ENCODE results near the gene ZNF620. TPM values are rescaled to one million over a fixed set of nuclear protein-coding genes. Genes with fewer than 3 reads are reported as not detected.

ZNF620 gene
- total RNA-seq, 2 experiments from 2014 or later, result 5.5 to 5.6 TPM

DNA sequence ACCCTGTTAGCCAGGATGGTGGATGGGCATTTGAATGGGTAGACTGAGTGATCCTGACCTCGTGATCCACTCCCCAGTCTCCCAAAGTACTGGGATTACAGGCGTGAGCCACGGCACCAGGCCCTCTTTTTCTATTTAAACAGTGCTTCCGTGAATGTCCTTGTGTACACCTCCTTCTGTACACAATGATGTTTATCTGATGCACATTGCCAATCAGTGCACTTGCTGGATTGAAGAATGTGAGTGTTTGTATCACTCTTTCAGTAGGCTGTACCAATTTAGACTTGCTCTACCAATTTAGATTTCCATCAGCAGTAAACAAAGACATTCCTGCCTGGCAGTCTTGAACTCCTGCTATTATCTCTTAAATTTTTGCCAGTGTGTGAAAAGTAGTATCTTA is 37.8 kb upstream of the ZNF620 start:
- Mint-ChIP-seq H3K27me3 (no peaks in the 10 kb centered on the region), H3K4me3 (no peak overlapping the region), H3K4me1 (peaks cover 30% of the 10 kb centered on the region), H3K36me3 (ENCODE audit: low read depth) (peaks cover 39% of the 10 kb centered on the region), H3K9me3 (no peaks in the 10 kb centered on the region), H3K27ac (no peak overlapping the region)
- DNase-seq, result no peak
- ChIA-PET CTCF (interaction anchor here (1.3 kb wide), 1 partner anchor 38 kb away, joined by 3 read pairs; the partner anchor contains the start of gene ZNF620), POLR2A (no interaction called here)

DNA sequence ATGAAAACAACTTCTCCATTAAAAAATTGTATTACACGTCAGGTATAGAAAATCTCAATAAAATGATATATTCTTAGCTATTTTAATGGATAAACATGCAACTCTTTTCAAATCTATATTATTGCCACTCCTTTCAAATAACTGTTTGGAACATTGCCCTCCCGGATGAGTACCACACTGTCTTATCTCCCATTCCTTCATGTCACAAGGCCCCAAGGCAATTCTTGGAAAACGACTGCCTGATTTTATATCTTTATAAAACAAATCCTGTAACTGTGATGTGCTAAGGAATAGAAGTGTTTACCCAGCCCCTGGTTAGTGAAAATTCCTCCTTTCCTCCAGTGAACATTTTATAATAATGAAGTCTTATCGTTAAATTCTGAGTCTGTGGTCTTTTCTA is 35.1 kb upstream of the ZNF620 start:
- H3K4me1 Mint-ChIP-seq, result peaks cover 5% of the 10 kb centered on the region
- H3K36me3 Mint-ChIP-seq (ENCODE audit: low read depth), result peaks cover 14% of the 10 kb centered on the region
- ChIA-PET CTCF (no interaction called here), POLR2A (no interaction called here)
- no peaks in the 10 kb centered on the region for H3K27me3 Mint-ChIP-seq
- H3K4me3 Mint-ChIP-seq, result no peak overlapping the region
- no peaks in the 10 kb centered on the region for H3K9me3 Mint-ChIP-seq
- DNase-seq, result no peak
- no peak overlapping the region for H3K27ac Mint-ChIP-seq

DNA sequence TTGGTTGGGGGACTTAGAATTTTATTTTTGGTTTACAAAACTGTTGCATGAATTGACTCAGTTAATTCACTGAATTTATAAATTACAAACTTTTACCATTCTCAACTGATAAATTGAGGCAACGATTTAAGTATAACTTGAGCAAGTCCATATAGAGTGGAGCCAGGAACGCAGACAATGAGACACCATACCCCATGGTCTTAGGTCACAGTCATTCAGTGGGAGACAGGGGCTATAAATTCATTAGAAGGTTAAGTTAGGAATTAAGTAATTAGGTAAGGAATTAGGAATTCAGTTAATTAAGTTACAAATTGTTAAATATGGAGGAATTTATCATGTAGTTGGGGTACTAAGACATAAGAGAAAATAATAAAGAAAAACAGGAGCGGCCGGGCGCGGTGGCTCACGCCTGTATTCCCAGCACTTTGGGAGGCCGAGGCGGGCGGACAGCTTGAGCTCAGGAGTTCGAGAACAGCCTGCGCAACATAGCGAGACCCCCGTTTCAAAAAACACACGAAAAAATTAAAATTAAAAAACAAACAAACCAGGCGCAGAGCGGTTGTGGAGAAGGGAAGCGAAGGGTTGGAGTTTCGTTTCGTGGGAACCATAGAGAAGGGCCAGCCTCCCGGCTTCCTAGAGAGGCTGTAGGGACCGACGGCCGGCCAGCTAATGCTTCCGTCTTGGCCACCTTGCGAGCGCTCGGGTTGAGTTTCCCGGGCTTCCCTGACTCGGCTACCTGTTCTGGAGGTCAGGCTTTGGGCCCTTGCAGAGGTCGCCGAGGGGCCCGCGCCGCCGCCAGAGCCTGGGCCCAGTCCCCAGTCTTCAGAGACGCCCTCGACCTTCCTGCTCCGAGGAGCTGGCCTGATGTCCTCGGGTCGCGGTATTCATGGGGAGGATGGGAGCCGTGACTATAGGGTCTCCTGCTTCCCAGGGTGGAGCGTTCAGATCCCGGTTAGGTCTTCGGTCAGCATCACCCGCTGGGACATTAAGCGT is 29.1 kb upstream of the ZNF620 start, which contains the start of gene ZNF619:
Gene ZNF619 (plus strand): TSS at position 645 of the 993 bp plus-strand sequence. CDS start 858 bp downstream, outside the sequence.
- Mint-ChIP-seq H3K36me3 (ENCODE audit: low read depth) (peaks cover 15% of the 10 kb centered on the region), H3K4me1 (peaks cover 38% of the 10 kb centered on the region), H3K27me3 (no peaks in the 10 kb centered on the region), H3K9me3 (no peaks in the 10 kb centered on the region), H3K4me3 (peak within 1 kb of the TSS; percentile 75), H3K27ac (peak within 1 kb of the TSS; percentile 87)
- peak; percentile 56 for DNase-seq
- ChIA-PET CTCF (interaction anchor here (0.9 kb wide), 1 partner anchor 1403 kb away, joined by 3 read pairs; no protein-coding TSS in a partner anchor), POLR2A (interaction anchor here (0.6 kb wide), 1 partner anchor 57 kb away, joined by 4 read pairs; no protein-coding TSS in a partner anchor)

DNA sequence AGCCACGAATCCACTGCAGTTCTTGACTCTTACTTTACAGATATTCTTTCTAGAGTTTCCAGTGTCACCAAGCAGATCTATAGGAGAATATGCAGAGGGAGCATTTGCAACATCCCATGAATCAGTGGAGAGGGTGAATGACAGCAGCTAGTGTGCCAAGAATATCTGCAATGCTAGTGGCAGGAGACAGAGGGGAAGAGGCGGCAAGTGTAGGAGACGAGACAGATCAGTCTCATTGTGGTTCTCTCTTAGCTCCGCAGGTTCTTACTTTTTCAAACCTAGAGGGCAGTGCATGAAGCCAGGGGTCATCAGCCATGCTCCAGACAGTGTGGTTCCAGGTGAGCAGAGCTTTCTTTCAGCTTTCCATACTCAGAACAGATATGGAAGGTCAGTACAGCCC is 28.2 kb upstream of the ZNF620 start:
- no peak for DNase-seq
- H3K4me3 Mint-ChIP-seq, result peak overlapping the region; percentile 75
- H3K27ac Mint-ChIP-seq, result peak overlapping the region; percentile 87
- H3K9me3 Mint-ChIP-seq, result no peaks in the 10 kb centered on the region
- H3K36me3 Mint-ChIP-seq (ENCODE audit: low read depth), result peaks cover 19% of the 10 kb centered on the region
- CTCF ChIA-PET, result interaction anchor here (0.9 to 1.1 kb wide), 3 partner anchors 9 to 1403 kb away, joined by 3 read pairs; no protein-coding TSS in a partner anchor
- peaks cover 47% of the 10 kb centered on the region for H3K4me1 Mint-ChIP-seq
- no peaks in the 10 kb centered on the region for H3K27me3 Mint-ChIP-seq
- POLR2A ChIA-PET, result interaction anchor here (0.6 kb wide), 1 partner anchor 57 kb away, joined by 4 read pairs; no protein-coding TSS in a partner anchor

- H3K27me3 Mint-ChIP-seq, result no peaks in the 10 kb centered on the region
- H3K4me1 Mint-ChIP-seq, result peaks cover 24% of the 10 kb centered on the region
- no peak overlapping the region for H3K27ac Mint-ChIP-seq
- ChIA-PET CTCF (interaction anchor here (1.3 kb wide), 1 partner anchor 178 kb away, joined by 3 read pairs; no protein-coding TSS in a partner anchor), POLR2A (no interaction called here)
- no peak for DNase-seq
- H3K36me3 Mint-ChIP-seq (ENCODE audit: low read depth), result peaks cover 55% of the 10 kb centered on the region
- no peak overlapping the region for H3K4me3 Mint-ChIP-seq
- H3K9me3 Mint-ChIP-seq, result peaks cover 27% of the 10 kb centered on the region
These were observed 18.7 kb upstream of the ZNF620 start for GRCh38 chr3:40487172-40487571.

- no peaks in the 10 kb centered on the region for H3K27me3 Mint-ChIP-seq
- H3K4me1 Mint-ChIP-seq, result peaks cover 3% of the 10 kb centered on the region
- ChIA-PET CTCF (no interaction called here), POLR2A (no interaction called here)
- no peak for DNase-seq
- no peak overlapping the region for H3K4me3 Mint-ChIP-seq
- H3K27ac Mint-ChIP-seq, result no peak overlapping the region
- H3K9me3 Mint-ChIP-seq, result peaks cover 21% of the 10 kb centered on the region
- peaks cover 30% of the 10 kb centered on the region for H3K36me3 Mint-ChIP-seq (ENCODE audit: low read depth)
These were observed 14.9 kb upstream of the ZNF620 start for GRCh38 chr3:40490916-40491315.

DNA sequence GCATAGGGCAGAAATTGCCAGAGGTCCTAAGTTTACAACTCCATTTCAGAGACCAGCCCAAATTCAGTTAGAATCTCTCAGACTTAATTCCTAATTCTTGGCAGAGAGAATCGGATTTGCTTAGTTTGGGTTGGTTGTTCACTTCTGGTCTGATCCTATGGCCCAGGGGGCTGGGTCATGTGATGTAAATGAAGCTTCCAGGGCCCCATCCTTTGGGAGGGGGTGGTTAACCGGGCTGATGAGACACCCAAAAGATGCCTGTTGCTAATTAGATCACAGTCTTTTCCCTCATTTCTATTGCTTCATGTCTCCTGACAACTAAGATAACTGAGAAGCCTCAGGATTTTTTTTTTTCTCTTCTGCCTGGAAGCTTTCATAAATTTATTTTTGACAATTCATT is 11.1 kb upstream of the ZNF620 start:
- POLR2A ChIA-PET, result no interaction called here

DNA sequence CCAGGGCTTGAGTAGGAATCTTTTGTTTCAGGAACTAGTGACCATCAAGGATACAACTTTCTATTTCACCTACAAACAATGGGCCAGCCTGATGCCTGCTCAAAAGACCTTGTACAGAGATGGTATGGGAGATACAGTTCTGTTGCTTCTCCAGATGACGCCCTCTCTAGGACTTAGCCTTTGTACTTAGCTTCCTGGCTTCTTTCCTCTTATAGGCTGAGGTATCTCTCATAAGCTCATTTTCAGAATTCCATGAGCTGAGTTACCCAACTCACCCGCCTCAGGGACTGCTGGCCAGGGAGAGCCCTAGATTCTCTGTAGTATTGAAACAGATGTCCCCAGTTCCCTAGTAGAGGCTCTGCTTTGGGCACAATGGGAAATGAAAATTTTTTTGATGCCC is 8.6 kb upstream of the ZNF620 start:
- Mint-ChIP-seq H3K27me3 (no peaks in the 10 kb centered on the region), H3K9me3 (no peaks in the 10 kb centered on the region), H3K36me3 (ENCODE audit: low read depth) (no peaks in the 10 kb centered on the region), H3K4me1 (no peaks in the 10 kb centered on the region), H3K4me3 (no peak overlapping the region), H3K27ac (no peak overlapping the region)
- no peak for DNase-seq
- CTCF ChIA-PET, result interaction anchor here (1.1 kb wide), 1 partner anchor 9 kb away, joined by 3 read pairs; the partner anchor contains the start of gene ZNF620
- POLR2A ChIA-PET, result interaction anchor here (0.7 kb wide), 1 partner anchor 15 kb away, joined by 3 read pairs; no protein-coding TSS in a partner anchor

More for the DNA sequence above, 11.1 kb upstream of the ZNF620 start:
- Mint-ChIP-seq H3K27ac (no peak overlapping the region), H3K9me3 (no peaks in the 10 kb centered on the region), H3K36me3 (ENCODE audit: low read depth) (peaks cover 1% of the 10 kb centered on the region), H3K4me3 (no peak overlapping the region), H3K27me3 (no peaks in the 10 kb centered on the region), H3K4me1 (no peaks in the 10 kb centered on the region)
- DNase-seq, result no peak
- CTCF ChIA-PET, result interaction anchor here (2.9 kb wide), 1 partner anchor 11 kb away, joined by 8 read pairs; the partner anchor contains the start of gene ZNF620

DNA sequence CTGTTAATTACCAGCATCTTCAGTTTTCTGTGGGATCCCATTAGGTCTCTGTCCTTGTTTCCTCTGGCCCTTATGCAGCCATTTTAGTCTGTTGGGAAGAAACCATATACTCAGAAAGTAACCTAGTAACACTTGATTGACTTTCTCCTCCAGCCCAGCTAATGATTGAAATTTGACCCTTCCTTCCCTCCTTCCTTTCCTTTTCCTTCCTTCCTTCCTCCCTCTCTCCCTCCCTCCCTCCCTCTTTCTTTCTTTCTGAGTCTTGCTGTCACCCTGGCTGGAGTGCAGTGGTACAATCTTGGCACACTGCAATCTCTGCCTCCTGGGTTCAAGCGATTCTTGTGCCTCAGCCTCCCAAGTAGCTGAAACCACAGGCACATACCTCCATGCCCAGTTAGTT is 5.9 kb upstream of the ZNF620 start:
- ChIA-PET POLR2A (no interaction called here), CTCF (no interaction called here)
- Mint-ChIP-seq H3K27ac (no peak overlapping the region), H3K27me3 (peaks cover 3% of the 10 kb centered on the region), H3K36me3 (ENCODE audit: low read depth) (no peaks in the 10 kb centered on the region), H3K4me1 (peaks cover 4% of the 10 kb centered on the region), H3K4me3 (no peak overlapping the region), H3K9me3 (no peaks in the 10 kb centered on the region)
- no peak for DNase-seq

DNA sequence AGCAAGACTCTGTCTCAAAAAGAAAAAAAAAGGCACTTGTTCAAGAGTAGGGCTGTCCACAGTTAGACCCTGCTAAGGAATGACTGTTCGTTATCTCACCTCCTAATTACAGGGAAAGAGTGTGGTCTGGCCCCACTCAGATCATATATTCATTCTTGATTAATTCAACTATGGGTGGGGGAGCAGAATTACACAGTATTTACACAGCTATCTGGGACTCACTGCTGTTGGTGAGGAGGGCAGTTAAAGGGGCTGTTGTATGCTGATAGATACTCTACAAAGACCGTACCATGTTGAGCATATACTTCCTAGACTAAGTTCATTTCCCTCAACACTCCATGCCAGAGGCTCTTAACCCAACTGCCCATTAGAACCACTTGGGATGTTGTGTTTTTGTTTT is 3.8 kb upstream of the ZNF620 start:
- Mint-ChIP-seq H3K36me3 (ENCODE audit: low read depth) (peaks cover 3% of the 10 kb centered on the region), H3K27me3 (peaks cover 3% of the 10 kb centered on the region), H3K4me1 (peaks cover 25% of the 10 kb centered on the region), H3K9me3 (no peaks in the 10 kb centered on the region), H3K4me3 (no peak overlapping the region), H3K27ac (no peak overlapping the region)
- ChIA-PET CTCF (no interaction called here), POLR2A (no interaction called here)
- DNase-seq, result no peak

- no peak overlapping the region for H3K27ac Mint-ChIP-seq
- H3K4me3 Mint-ChIP-seq, result peak overlapping the region; percentile 93
- peaks cover 3% of the 10 kb centered on the region for H3K27me3 Mint-ChIP-seq
- no peak for DNase-seq
- H3K36me3 Mint-ChIP-seq (ENCODE audit: low read depth), result peaks cover 18% of the 10 kb centered on the region
- peaks cover 38% of the 10 kb centered on the region for H3K4me1 Mint-ChIP-seq
- POLR2A ChIA-PET, result no interaction called here
- H3K9me3 Mint-ChIP-seq, result no peaks in the 10 kb centered on the region
- CTCF ChIA-PET, result interaction anchor here (1.1 to 2.1 kb wide), 4 partner anchors 10 to 182 kb away, joined by 3 to 10 read pairs (median 6); no protein-coding TSS in a partner anchor
These were observed 1.0 kb upstream of the ZNF620 start for GRCh38 chr3:40504636-40505430.

- ChIA-PET POLR2A (no interaction called here), CTCF (no interaction called here)
- Mint-ChIP-seq H3K9me3 (peaks cover 3% of the 10 kb centered on the region), H3K27ac (no peak overlapping the region), H3K4me3 (no peak overlapping the region), H3K4me1 (peaks cover 23% of the 10 kb centered on the region), H3K27me3 (no peaks in the 10 kb centered on the region), H3K36me3 (ENCODE audit: low read depth) (peaks cover 48% of the 10 kb centered on the region)
- no peak for DNase-seq
These were observed 5.3 kb downstream of the ZNF620 start for GRCh38 chr3:40511031-40511718.

All from activated CD4-positive, alpha-beta T cell treated with anti-CD3 and anti-CD28 coated beads, Interleukin-2, amount 10 ng/mL, durations not matched to agents 7 days and 5 days (primary cell).